GM23248 (cell line): ENCODE data around the gene PPP2R2D. TPM values are rescaled to one million over a fixed set of nuclear protein-coding genes. Genes with fewer than 3 reads are reported as not detected.

ENCODE experiments used
- DNase-seq: peaks from one replicate; pipeline ENCODE4 v3.0.0-alpha.2; 2015
- H2AFZ ChIP-seq: fragments of 200-600 bp; sonication (generic); 2 replicates; pipeline ENCODE4 v1.6.1; 2016; ENCODE audit warnings: antibody characterized with exemption
- H3F3A ChIP-seq: fragments of 200-600 bp; sonication (generic); 2 replicates; pipeline ENCODE4 v1.6.1; 2016; ENCODE audit warnings: mild to moderate bottlenecking, antibody characterized with exemption, mixed run types; ENCODE audit not compliant: insufficient read depth
- H3K27ac ChIP-seq: fragments of 200-600 bp; sonication (generic); 2 replicates; pipeline ENCODE4 v1.5.1; 2016; ENCODE audit warnings: mild to moderate bottlenecking
- H3K27me3 ChIP-seq: fragments of 200-600 bp; sonication (generic); replicated peaks from 2 replicates; pipeline ENCODE4 v1.6.1; 2016; ENCODE audit warnings: mild to moderate bottlenecking; ENCODE audit not compliant: insufficient read depth
- H3K36me3 ChIP-seq: fragments of 200-600 bp; sonication (generic); 2 replicates; pipeline ENCODE4 v1.6.1; 2016; ENCODE audit warnings: low read depth, mild to moderate bottlenecking
- H3K4me1 ChIP-seq: fragments of 200-600 bp; sonication (generic); 2 replicates; pipeline ENCODE4 v1.6.1; 2016; ENCODE audit warnings: mild to moderate bottlenecking; ENCODE audit not compliant: insufficient read depth
- H3K4me2 ChIP-seq: fragments of 200-600 bp; sonication (generic); one replicate; pipeline ENCODE4 v1.6.1; 2016; ENCODE audit warnings: mild to moderate bottlenecking; ENCODE audit not compliant: unreplicated experiment
- H3K4me3 ChIP-seq: fragments of 200-600 bp; sonication (generic); 2 replicates; pipeline ENCODE4 v1.5.1; 2016; ENCODE audit warnings: mild to moderate bottlenecking
- H3K79me2 ChIP-seq: fragments of 200-600 bp; sonication (generic); 2 replicates; pipeline ENCODE4 v1.6.1; 2016; ENCODE audit warnings: mild to moderate bottlenecking; ENCODE audit not compliant: insufficient read depth
- H3K9ac ChIP-seq: fragments of 200-600 bp; sonication (generic); 2 replicates; pipeline ENCODE4 v1.6.1; 2016; ENCODE audit warnings: mild to moderate bottlenecking
- H3K9me2 ChIP-seq: fragments of 200-600 bp; sonication (generic); 2 replicates; pipeline ENCODE4 v1.6.1; 2016; ENCODE audit warnings: mixed run types, mild to moderate bottlenecking, moderate library complexity; ENCODE audit not compliant: insufficient read depth
- H3K9me3 ChIP-seq: fragments of 200-600 bp; sonication (generic); one replicate; pipeline ENCODE4 v1.6.1; 2017; ENCODE audit warnings: low read depth
- H4K20me1 ChIP-seq: fragments of 200-600 bp; sonication (generic); 2 replicates; pipeline ENCODE4 v1.6.0; 2016; ENCODE audit not compliant: insufficient read depth
- EZH2 ChIP-seq: fragments of 200-600 bp; sonication (generic); IDR thresholded peaks from 2 replicates; pipeline ENCODE4 v1.6.1; 2018; ENCODE audit warnings: antibody characterized with exemption, mild to moderate bottlenecking; ENCODE audit not compliant: insufficient read depth, poor library complexity, severe bottlenecking
- EZH2phosphoT487 ChIP-seq: fragments of 200-600 bp; sonication (generic); IDR thresholded peaks from 2 replicates; pipeline ENCODE4 v1.6.1; 2018; ENCODE audit warnings: antibody characterized with exemption, moderate library complexity, mild to moderate bottlenecking, low read depth; ENCODE audit not compliant: insufficient read depth
- WGBS, 2 experiments: methylation state at CpG; one replicate each; pipeline ENCODE4 v1.1.6; 2015 to 2017; ENCODE audit warnings: low lambda C conversion rate in 2 of 2, low coverage in 1 of 2; ENCODE audit errors: missing lambda C conversion rate in 2 of 2; 5-methylcytosine and 5-hydroxymethylcytosine counted together
- in situ Hi-C: fragments of 300-500 bp; cut with MboI; formaldehyde crosslinking; loops from 2 replicates; pipeline ENCODE4 v1.15.0; 2020
- polyA plus RNA-seq: library from polyadenylated mRNA; unstranded; fragments of >200 nt; fragmentation: Nextera tagmentation; extraction: Ambion mirVana; gene quantifications from 2 replicates; pipeline ENCODE4 v1.2.1, GENCODE V29; 2016
- total RNA-seq: library from RNA; depleted of rRNA; stranded (reverse); fragments of >200 nt; shearing (Covaris generic); gene quantifications from 2 replicates; pipeline ENCODE4 v1.2.3, GENCODE V29; 2014

Gene PPP2R2D
- total and polyA plus RNA-seq, 2 experiments from 2014 or later = 18.5 to 26.2 TPM

GRCh38 chr10:131853610-131853964 lies 47.2 kb upstream of the PPP2R2D start:
- no peaks in the 10 kb centered on the region for H3K79me2 ChIP-seq
- TF ChIP-seq EZH2 = no peak
- no peak for TF ChIP-seq EZH2phosphoT487
- H3K9ac ChIP-seq = no peak overlapping the region
- H3K27ac ChIP-seq = no peak overlapping the region
- whole genome bisulfite sequencing, 2 experiments = 67 to 72% methylated on average over 13 of the region's 13 CpGs
- no peaks in the 10 kb centered on the region for H3K36me3 ChIP-seq
- no peak overlapping the region for H3K4me3 ChIP-seq
- no peak overlapping the region for H2AFZ ChIP-seq
- H3K27me3 ChIP-seq = no peaks in the 10 kb centered on the region
- no peak for DNase-seq
- no peaks in the 10 kb centered on the region for H3K4me1 ChIP-seq
- no peaks in the 10 kb centered on the region for H4K20me1 ChIP-seq
- in situ Hi-C loops = no loop called here
- H3K9me2 ChIP-seq = no peaks in the 10 kb centered on the region
- H3K4me2 ChIP-seq = no peak overlapping the region
- H3K9me3 ChIP-seq = no peaks in the 10 kb centered on the region
- no peaks in the 10 kb centered on the region for H3F3A ChIP-seq

- H3K79me2 ChIP-seq = no peaks in the 10 kb centered on the region
- no peaks in the 10 kb centered on the region for H3K27me3 ChIP-seq
- H3K9ac ChIP-seq = no peak overlapping the region
- TF ChIP-seq EZH2 (no peak), EZH2phosphoT487 (no peak)
- DNase-seq = no peak
- no peaks in the 10 kb centered on the region for H3K4me1 ChIP-seq
- H4K20me1 ChIP-seq = no peaks in the 10 kb centered on the region
- H3K4me3 ChIP-seq = no peak overlapping the region
- no peaks in the 10 kb centered on the region for H3K36me3 ChIP-seq
- in situ Hi-C loops = no loop called here
- no peak overlapping the region for H2AFZ ChIP-seq
- WGBS, 2 experiments = 43 to 53% methylated on average over 18 to 22 of the region's 22 CpGs
- no peaks in the 10 kb centered on the region for H3F3A ChIP-seq
- no peak overlapping the region for H3K4me2 ChIP-seq
- H3K27ac ChIP-seq = no peak overlapping the region
- no peaks in the 10 kb centered on the region for H3K9me2 ChIP-seq
- no peaks in the 10 kb centered on the region for H3K9me3 ChIP-seq
Measured at GRCh38 chr10:131854579-131855335, 46.1 kb upstream of the PPP2R2D start.

GRCh38 chr10:131855461-131856401 lies 45.1 kb upstream of the PPP2R2D start:
- TF ChIP-seq EZH2phosphoT487 = no peak
- no peak for TF ChIP-seq EZH2
- Histone ChIP-seq H3F3A (no peaks in the 10 kb centered on the region), H4K20me1 (no peaks in the 10 kb centered on the region), H3K9me3 (no peaks in the 10 kb centered on the region), H3K36me3 (no peaks in the 10 kb centered on the region), H3K4me2 (no peak overlapping the region), H2AFZ (no peak overlapping the region), H3K27ac (no peak overlapping the region), H3K9me2 (no peaks in the 10 kb centered on the region), H3K4me1 (no peaks in the 10 kb centered on the region), H3K4me3 (no peak overlapping the region), H3K9ac (no peak overlapping the region), H3K79me2 (no peaks in the 10 kb centered on the region), H3K27me3 (no peaks in the 10 kb centered on the region)
- DNase-seq = no peak
- in situ Hi-C loops = no loop called here
- 43 to 49% methylated on average over 20 to 23 of the region's 23 CpGs for WGBS, 2 experiments

GRCh38 chr10:131856441-131857094 lies 44.2 kb upstream of the PPP2R2D start:
- no peak overlapping the region for H2AFZ ChIP-seq
- no peak overlapping the region for H3K9ac ChIP-seq
- H4K20me1 ChIP-seq = no peaks in the 10 kb centered on the region
- H3K27ac ChIP-seq = no peak overlapping the region
- no peak for DNase-seq
- H3K27me3 ChIP-seq = no peaks in the 10 kb centered on the region
- TF ChIP-seq EZH2 (no peak), EZH2phosphoT487 (no peak)
- WGBS, 2 experiments = 49 to 55% methylated on average over 14 to 18 of the region's 18 CpGs
- H3K4me2 ChIP-seq = no peak overlapping the region
- H3K36me3 ChIP-seq = no peaks in the 10 kb centered on the region
- H3K9me2 ChIP-seq = no peaks in the 10 kb centered on the region
- no peaks in the 10 kb centered on the region for H3K9me3 ChIP-seq
- no peak overlapping the region for H3K4me3 ChIP-seq
- H3F3A ChIP-seq = no peaks in the 10 kb centered on the region
- in situ Hi-C loops = no loop called here
- H3K4me1 ChIP-seq = no peaks in the 10 kb centered on the region
- H3K79me2 ChIP-seq = no peaks in the 10 kb centered on the region
